Activated CD8-positive, alpha-beta memory T cell treated with anti-CD3 and anti-CD28 coated beads for 4 hours (primary cell): Measurements from ENCODE around the gene PMF1.
"Not testable (repeated sequence)": the region's sequence is repeated elsewhere in the genome, so short reads cannot be mapped to it uniquely, and the experiment has no call there.

Experiments
- DNase-seq, 2 donors: peaks; one replicate each; pipeline ENCODE4 v3.0.0-alpha.2; 2020; ENCODE audit warnings: low read depth in 2 of 2

Gene PMF1

DNA sequence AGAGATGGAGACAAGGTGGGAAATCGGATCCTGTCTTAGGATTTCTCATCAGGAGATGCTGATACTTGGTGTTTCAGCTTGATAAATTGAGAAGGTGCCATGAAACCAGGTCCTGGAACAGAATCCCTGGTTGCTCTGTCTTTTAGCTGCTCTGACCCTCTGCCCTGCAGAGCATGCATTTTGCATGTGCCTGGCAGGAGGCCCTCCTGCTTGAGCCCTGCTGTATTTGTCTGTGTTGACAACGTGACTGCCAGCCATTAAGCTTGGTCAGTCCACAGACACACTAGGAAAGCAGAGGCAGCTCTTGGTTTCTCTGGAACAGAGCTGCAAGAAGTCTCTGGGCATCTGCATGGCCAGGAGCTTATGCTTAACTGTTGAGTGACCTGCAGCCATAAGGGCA is 16.4 kb upstream of the PMF1 start:
- no peak for DNase-seq

DNA sequence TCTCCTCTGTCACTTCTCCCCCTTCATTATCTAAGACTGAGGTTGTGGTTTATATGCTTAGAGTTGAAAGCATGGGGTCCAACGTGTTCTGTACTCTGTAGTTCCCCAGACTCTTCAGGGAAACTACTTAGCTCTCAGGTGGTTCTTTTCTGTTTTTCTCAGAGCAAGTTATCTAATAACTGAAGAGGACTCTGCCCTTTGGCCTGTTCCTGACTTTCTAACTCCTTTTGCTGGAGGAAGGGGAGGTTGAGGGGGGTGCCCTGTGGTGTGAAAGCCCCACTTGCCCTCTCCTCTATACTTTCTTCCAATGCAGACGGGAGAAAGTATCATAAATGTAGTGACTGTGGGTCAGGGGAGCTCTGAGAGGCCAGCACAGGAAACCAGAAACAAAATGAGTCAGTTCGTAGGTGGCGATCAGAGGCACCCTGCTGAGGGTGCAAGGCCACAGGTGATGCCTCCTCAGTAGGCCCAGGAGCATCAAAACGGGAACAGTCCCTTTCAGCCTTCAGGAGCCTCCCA is 13.9 kb upstream of the PMF1 start:
- no peak for DNase-seq

- no peak for DNase-seq
Measured at GRCh38 chr1:156200044-156200443, 12.8 kb upstream of the PMF1 start.

DNA sequence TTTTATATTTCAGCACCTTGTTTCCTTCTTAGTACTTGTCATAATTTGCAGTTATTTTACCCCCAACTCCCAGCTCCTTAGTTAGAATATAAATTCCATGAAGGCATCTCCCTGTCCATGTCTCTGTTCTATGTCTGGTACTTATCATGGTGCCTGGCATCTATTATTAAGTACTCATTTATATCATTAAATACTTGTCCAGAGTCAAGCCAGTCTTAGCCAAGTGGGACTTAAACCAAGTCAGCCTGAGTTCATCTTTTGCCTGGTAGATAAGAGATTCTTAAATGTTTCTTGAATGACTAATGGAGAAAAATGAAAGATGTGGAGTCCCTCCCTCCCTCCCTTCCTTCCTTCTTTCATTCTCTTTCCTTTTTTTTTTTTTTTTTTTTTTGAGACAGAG is 9.5 kb upstream of the PMF1 start:
- no peak for DNase-seq

- DNase-seq: no peak
Measured at GRCh38 chr1:156204686-156205085, 8.1 kb upstream of the PMF1 start.

- no peak for DNase-seq
Measured at GRCh38 chr1:156211243-156211642, 1.6 kb upstream of the PMF1 start.

GRCh38 chr1:156212130-156212529 is 677 bp upstream of the PMF1 start:
- DNase-seq: no peak

GRCh38 chr1:156213644-156213966 is 798 bp downstream of the PMF1 start:
- DNase-seq: no peak

- DNase-seq: no peak
Measured at GRCh38 chr1:156214024-156214748, 1.4 kb downstream of the PMF1 start.

GRCh38 chr1:156216361-156217086 is 3.7 kb downstream of the PMF1 start:
- DNase-seq: not testable (repeated sequence)

DNA sequence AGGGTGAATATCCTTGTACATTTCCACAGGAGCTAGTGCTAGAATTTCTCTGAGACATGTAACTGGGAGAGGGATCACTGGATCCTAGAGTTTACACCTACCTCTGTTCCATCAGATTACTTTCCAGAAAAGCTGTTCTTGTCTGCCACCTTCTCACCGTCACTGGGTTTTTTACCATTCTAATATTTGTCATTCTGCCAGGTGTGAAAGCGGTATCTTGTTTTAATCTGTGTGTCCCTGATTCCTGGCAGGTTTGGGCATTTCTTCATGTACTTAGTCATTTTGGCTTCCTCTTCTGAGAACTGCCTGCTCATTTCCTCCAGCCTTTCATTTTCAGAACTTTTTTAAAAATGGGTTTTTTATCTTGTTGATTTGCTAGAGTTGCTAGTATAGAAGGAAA is 5.1 kb downstream of the PMF1 start:
- DNase-seq: peak in 1 of 2 donors; percentile 19

DNA sequence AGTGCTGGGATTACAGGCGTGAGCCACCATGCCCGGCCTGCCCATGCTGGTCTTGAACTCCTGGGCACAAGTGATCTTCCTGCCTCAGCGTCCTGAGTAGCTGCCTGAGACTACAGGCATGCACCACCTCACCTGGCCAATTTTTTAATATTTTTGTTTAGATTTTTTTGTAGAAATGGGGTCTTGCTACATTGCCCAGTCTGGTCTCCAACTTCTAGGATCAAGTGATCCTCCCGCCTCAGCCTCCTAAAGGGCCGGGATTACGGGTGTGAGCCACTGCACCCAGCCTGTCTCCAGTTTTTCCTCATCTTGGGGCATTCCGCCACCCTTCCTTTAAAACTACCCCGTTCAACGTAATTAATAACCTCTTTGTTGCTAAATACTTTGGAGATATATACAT is 7.4 kb downstream of the PMF1 start:
- DNase-seq: no peak

GRCh38 chr1:156221986-156222692 is 9.3 kb downstream of the PMF1 start:
- DNase-seq: no peak

DNA sequence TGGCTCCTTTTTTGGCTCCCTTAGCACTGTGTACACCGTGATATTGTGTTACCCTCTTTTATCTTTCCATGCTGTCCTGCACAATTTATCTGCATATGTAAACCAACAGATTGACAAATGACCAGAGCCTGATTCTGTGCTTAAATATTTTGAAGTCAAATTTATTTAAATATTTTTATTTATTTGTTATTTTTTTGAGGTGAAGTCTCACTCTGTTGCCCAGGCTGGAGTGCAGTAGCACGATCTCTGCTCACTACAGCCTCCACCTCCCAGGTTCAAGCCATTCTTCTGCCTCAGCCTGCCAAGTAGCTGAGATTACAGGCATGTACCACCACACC is 12.8 kb downstream of the PMF1 start:
- no peak for DNase-seq

DNA sequence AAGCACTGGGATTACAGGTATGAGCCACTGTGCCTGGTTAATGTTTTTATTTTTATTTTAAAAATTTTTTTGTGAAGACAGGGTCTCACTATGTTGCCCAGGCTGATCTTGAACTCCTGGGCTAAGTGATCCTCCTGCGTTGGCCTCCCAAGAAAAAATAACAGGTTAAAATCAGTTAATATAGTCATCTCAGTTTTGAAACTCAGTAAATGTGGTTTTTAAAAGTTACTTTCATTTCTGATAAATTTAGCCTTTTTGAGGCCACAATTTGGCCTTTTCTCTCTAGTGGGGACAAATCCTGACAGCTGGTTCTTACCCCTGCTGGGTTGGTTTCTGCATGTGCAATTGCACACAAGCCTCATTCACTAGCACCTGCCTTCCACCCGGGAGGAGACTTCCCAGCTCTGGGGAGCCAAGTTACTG is 13.3 kb downstream of the PMF1 start:
- DNase-seq: no peak

GRCh38 chr1:156226782-156227181 is 14.0 kb downstream of the PMF1 start:
- no peak for DNase-seq

GRCh38 chr1:156228501-156228900 is 15.7 kb downstream of the PMF1 start:
- no peak for DNase-seq

DNA sequence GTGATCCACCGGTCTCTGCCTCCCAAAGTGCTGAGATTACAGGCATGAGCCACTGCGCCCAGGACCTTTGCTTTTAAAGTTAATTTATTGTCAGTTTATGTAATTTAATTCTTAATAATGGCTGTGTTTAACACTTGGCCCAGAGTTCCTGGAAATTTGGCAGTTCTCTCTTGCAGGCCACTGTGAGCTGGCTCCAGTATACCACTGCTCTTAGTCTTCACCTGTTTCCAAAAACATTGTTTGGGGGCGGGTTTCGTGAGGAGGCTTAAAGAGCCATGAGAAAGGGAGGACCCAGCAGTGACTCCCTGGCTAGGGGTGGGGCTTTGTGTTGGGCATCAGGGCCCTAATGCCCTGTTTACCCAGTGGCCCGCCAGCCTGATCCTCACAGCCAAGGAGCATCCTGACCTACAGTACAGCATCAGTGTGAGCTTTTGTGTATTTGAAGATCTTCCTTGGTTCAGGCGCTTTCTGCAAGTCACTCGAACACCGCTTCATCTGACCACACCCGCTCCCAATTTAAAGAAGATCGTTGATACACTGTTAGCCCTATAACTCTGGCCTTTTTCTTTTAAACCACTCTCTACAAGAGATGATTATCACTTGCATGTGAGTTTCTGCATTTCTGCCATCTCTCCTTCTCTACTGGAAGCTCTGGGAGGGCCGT is 17.1 kb downstream of the PMF1 start:
- DNase-seq: no peak

DNA sequence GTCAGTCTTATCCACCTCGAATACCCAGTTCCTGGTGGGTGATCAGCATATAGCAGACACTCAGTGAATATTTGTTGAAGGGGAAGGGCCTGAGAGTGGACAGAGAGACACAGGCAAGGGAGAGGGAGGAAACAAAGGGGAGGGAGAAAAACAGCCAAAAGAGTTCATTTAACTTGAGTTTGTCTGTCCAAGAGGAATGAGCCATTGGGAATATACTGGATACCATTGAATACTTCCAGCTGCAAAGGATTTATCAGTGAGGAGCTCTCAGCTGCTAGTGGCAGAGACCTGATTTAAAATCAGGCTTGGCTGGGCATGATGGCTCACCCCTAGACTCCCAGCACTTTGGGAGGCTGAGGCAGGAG is 17.6 kb downstream of the PMF1 start:
- no peak for DNase-seq

- no peak for DNase-seq
Measured at GRCh38 chr1:156232201-156232894, 19.5 kb downstream of the PMF1 start.

- DNase-seq: no peak
Measured at GRCh38 chr1:156233426-156234127, 20.8 kb downstream of the PMF1 start.
